Hepatocyte (in vitro differentiated cells): Measurements from ENCODE around the gene SRD5A1.

Source experiments
- CTCF ChIP-seq: fragments of 200-600 bp; sonication (generic); IDR thresholded peaks from 2 replicates; pipeline ENCODE4 v1.5.1; 2016; ENCODE audit warnings: antibody characterized with exemption, mild to moderate bottlenecking; ENCODE audit not compliant: poor library complexity
- EZH2 ChIP-seq: fragments of 200-600 bp; sonication (generic); IDR thresholded peaks from 2 replicates; pipeline ENCODE4 v1.6.1; 2016; ENCODE audit warnings: antibody characterized with exemption, mild to moderate bottlenecking, borderline replicate concordance

GRCh38 chr5:6634306-6634705, 1.1 kb downstream of the SRD5A1 start:
- TF ChIP-seq CTCF (no peak), EZH2 (no peak)
